ENCODE measurements around the gene CD79B.
"Not testable (repeated sequence)": the region's sequence is repeated elsewhere in the genome, so short reads cannot be mapped to it uniquely, and the experiment has no call there.

CD79B gene

DNA sequence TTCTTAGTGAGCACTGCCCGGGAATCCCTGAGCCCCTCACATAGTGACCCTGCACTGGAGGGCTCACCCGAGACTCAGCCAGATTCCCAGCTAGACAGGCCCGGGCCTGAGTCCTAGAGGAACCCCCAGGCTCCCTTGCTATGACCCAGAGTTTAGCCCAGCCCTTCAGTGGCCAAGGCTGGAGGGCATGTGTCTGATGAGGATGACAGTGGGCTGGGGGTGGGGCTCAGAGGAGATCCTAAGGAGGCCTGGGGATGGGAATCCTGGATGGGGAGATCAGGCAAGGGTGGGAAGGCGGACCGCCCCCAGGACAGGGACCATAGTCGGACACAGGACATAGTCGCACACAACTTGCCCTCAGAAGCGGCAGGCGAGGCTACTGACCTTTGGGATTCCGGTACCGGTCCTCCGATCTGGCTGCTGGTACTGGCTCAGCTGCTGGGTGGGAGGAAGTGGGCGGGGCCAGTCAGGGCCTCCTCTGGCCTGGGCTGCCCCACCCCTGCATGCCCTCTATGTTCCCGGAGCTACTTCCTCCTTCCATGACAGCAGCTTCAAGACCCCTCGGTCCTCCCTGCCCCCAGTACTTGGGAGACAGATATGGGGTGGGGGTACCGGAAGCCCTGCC, 1.1 kb downstream of the CD79B start:
- DNase-seq = peak; percentile 51 to 52

- DNase-seq = no peak
Observed at GRCh38 chr17:63929860-63930766, 2.0 kb downstream of the CD79B start.

DNA sequence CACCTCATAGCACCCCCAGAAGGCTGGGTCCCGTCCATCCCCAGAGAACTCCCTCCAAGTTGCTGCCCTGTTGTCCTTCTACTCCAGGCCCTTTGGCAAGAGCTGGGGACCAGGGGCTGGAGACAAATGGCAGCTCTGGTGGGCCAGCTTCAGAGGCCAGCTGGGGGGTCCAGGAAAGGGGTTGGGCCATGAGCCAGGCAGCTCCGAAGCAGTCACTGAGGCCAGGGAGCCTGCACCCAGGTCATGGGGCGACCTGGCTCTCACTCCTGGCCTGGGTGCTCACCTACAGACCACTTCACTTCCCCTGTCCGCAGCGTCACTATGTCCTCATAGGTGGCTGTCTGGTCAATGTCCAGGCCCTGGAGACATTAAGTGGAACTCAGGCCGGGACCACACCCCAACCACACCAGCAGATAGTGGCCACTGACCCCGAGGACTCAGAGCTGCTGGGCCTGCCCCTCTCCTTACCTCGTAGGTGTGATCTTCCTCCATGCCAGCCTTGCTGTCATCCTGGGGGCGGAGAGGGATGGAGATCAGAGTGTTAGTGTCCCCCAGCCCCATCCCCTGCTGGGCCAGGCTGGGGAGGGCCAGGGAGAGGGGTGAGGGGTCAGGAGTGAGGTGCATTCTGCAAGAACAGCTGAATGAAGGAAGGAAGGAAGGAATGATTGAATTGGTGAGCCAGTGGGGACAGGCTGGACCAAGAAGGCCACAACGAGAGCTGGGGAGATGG, 3.0 kb downstream of the CD79B start:
- DNase-seq = no peak

- no peak for DNase-seq
Observed at GRCh38 chr17:63928172-63928666, 3.9 kb downstream of the CD79B start.

- DNase-seq = no peak
Observed at GRCh38 chr17:63927464-63928171, 4.5 kb downstream of the CD79B start.

GRCh38 chr17:63926164-63926563, 6.0 kb downstream of the CD79B start:
- DNase-seq = no peak

DNA sequence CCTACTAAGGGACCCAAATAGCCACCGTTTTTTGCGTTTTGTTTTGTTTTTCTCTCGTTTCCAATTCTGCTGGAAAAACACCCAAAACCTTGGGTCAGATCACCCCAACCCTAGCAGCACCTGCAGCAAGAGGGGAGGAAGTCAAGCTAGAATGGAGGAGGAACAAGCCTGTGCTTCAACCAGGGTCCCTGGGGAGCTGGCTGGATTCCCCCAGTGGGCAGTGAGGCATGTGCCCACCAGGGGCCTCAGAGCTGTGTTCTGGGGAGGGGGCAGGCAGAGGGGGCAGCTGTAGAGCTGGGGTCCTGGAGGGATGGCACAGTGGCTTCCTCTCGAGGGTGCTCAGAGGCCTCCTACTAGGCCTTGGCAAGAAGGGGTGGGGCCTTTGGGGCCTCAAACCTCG, 6.5 kb downstream of the CD79B start:
- no peak for DNase-seq

DNA sequence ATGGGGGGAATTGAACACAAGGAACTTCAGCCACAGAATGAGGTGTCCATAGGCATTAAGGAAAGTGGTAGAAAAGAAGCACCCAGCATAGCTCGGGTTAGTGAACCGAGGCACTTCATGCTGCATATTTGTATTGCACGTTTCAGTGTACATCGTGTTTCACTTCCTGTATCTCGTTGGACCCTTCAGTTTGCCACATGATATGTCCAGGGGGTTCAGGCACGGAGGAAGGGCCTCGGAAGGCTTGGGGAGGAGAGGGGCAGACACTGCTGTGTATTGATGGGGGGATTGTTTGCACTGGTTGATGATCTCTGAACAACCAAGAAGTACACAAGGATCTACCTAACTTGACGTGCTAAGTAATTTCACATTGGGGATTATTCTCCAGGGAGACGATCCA, 9.7 kb downstream of the CD79B start:
- not testable (repeated sequence) for DNase-seq

DNA sequence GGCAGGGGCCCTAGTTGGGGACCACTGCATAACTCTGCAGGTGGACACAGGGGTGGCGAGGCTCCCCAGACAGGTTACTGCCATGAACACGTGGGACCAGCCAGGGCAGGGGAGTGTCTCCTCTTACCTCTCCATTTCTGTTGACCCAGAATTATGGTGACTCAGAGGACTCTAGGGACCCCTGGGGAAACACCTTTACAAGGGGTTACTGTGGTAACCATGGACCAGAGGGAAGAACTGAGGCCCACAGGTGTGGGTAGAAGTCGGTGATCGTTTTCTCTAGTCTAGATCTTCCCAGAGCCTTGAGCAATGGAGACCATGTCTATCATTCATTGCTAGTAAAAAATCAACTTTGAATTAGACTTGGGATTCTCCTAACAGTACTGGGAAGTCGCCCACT, 11.4 kb downstream of the CD79B start:
- DNase-seq = not testable (repeated sequence)

- not testable (repeated sequence) for DNase-seq
Observed at GRCh38 chr17:63920050-63920449, 12.1 kb downstream of the CD79B start.

DNA sequence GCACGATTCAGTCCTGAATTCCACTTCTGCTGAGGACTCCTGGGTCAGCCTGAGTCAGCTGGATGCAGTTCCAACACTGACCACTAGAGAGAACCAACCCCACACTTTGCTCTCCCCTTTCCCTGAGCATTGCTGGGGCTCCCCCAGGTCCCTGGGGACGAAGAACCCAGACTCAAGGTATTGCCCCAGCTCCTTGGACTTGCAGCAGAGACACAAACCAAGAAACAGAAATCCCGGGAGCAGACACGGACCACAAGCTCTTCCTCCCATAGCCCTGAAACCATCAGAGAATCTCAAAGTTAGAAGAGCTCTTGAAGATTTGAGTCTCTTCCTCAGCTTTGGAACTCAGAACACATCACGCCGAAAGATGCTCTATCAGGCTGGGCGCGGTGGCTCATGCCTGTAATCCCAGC, 12.8 kb downstream of the CD79B start:
- peak; percentile 55 to 62 for DNase-seq

DNA sequence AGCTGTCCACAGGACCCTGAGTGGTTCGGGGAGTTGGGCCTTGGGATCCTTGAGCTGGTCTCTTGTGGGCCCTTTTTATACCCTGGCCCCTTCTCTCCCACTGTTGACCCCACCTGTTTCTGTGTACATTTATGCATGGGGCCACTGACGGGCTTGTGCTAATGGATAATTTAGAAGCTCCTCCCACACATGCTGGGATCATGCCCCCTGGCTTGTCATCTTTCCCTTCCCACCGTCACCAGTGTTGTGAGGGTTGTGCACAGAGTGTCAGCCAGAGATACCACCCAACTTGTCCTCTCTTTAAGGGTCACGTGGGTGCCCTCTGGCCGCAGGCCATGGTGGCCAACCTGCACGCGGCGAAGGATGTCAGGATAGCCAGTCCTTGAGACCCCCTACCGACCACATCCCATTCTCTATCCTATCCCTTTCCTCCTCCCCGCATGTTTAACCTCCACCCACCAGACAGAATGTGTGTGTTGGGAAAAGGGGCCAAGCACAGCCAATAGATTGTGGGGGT, 13.3 kb downstream of the CD79B start, which contains the start of gene GH1:
Gene GH1, minus strand, starts transcription at position 51 of the 517 bp plus-strand sequence. CDS start 63 bp downstream, outside the sequence.
- not testable (repeated sequence) for DNase-seq

DNA sequence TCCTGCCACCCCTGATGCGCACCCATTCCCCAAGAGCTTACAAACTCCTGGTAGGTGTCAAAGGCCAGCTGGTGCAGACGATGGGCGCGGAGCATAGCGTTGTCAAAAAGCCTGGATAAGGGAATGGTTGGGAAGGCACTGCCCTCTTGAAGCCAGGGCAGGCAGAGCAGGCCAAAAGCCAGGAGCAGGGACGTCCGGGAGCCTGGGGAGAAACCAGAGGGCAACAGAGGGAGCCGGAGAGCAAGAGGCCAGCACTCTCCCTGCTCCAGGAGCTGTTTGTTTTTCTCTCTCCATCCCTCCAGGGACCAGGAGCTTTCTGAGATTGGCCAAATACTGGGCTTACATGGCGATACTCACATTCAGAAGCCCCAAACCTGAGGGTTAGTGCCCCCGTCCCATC, 13.8 kb downstream of the CD79B start:
- DNase-seq = no peak

DNA sequence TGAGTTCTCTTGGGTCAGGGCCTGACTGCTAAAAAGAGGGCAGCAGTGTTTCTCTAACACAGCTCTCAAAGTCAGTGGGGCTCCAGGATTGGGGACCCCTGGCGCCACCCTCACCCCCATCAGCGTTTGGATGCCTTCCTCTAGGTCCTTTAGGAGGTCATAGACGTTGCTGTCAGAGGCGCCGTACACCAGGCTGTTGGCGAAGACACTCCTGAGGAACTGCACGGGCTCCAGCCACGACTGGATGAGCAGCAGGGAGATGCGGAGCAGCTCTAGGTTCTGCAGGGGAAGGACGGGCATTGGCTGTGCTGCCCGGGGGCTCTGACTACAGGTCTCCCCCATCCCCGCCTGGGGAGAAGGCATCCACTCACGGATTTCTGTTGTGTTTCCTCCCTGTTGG, 14.5 kb downstream of the CD79B start:
- no peak for DNase-seq

DNA sequence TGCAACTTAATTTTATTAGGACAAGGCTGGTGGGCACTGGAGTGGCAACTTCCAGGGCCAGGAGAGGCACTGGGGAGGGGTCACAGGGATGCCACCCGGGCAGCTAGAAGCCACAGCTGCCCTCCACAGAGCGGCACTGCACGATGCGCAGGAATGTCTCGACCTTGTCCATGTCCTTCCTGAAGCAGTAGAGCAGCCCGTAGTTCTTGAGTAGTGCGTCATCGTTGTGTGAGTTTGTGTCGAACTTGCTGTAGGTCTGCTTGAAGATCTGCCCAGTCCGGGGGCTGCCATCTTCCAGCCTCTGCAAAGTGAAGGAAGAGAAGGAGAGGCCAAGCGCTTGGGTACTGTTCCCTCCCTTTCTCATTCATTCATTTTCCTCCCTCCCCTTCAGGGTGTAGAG, 14.9 kb downstream of the CD79B start:
- not testable (repeated sequence) for DNase-seq

GRCh38 chr17:63916566-63917185, 15.5 kb downstream of the CD79B start:
- no peak for DNase-seq

- DNase-seq = not testable (repeated sequence)
Observed at GRCh38 chr17:63915753-63916152, 16.4 kb downstream of the CD79B start.

GRCh38 chr17:63914471-63914870, 17.7 kb downstream of the CD79B start:
- no peak for DNase-seq

DNA sequence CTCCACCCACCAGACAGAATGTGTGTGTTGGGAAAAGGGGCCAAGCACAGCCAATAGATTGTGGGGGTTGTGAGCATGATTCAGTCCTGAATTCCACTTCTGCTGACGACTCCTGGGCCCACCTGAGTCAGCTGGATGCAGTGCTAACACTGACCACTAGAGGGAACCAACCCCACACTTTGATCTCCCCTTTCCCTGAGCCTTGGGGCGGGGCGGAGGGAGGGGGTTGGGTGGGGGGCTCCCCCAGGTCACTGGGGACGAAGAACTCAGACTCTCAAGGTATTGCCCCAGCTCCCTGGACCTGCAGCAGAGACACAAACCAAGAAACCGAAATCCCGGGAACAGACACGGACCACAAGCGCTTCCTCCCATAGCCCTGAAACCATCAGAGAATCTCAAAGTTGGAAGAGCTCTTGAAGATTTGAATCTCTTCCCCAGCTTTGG, 20.5 kb downstream of the CD79B start:
- DNase-seq = peak; percentile 53 to 54

GRCh38 chr17:63911041-63911635, 21.0 kb downstream of the CD79B start, which contains the start of gene CSHL1:
Gene CSHL1 (minus strand): TSS chr17:63911258. CDS start chr17:63911196, 62 bp downstream.
- DNase-seq = no peak

DNA sequence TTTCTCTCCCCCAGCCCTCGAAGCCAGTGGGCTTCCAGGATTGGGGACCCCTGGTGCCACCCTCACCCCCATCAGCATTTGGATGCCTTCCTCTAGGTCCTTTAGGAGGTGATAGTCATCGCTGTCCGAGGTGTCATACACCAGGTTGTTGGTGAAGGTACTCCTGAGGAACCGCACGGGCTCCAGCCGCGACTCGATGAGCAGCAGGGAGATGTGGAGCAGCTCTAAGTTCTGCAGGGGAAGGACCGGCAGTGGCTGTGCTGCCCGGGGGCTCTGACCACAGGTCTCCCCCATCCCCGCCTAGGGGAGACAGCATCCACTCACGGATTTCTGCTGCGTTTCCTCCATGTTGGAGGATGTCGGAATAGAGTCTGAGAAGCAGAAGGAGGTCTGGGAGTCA, 22.0 kb downstream of the CD79B start:
- DNase-seq = no peak
